Vagina (tissue), 2 donors: ENCODE data around the gene EPN2. TPM values are rescaled to one million over a fixed set of nuclear protein-coding genes. Genes with fewer than 3 reads are reported as not detected.

Experiments
- DNase-seq, 2 donors: peaks; one replicate each; pipeline ENCODE4 v3.0.0-alpha.2; 2017; ENCODE audit errors: extremely low spot score in 2 of 2
- H3K27ac ChIP-seq: fragments of 200-600 bp; sonication (generic); one replicate; pipeline ENCODE4 v1.5.1; 2019
- H3K27me3 ChIP-seq: fragments of 200-600 bp; sonication (generic); one replicate; pipeline ENCODE4 v1.5.1; 2019
- H3K36me3 ChIP-seq, 2 donors: fragments of 200-600 bp; sonication (generic); one replicate each; pipeline ENCODE4 v1.5.1; 2017 to 2019
- H3K4me1 ChIP-seq: fragments of 200-600 bp; sonication (generic); one replicate; pipeline ENCODE4 v1.5.1; 2019
- H3K4me3 ChIP-seq, 2 donors: fragments of 200-600 bp; sonication (generic); 1 replicate in 1 of 2; 2 replicates in 1 of 2; pipeline ENCODE4 v1.5.1; 2016 to 2019
- H3K9me3 ChIP-seq: fragments of 200-600 bp; sonication (generic); one replicate; pipeline ENCODE4 v1.5.1; 2019
- POLR2A ChIP-seq, 2 donors: fragments of 450-650 bp; IDR thresholded peaks; one replicate each; pipeline ENCODE4 v1.6.1; 2017; ENCODE audit warnings: antibody characterized with exemption in 2 of 2, mild to moderate bottlenecking in 2 of 2, moderate library complexity in 2 of 2
- POLR2AphosphoS5 ChIP-seq, 2 donors: sonication (generic); formaldehyde crosslinking; IDR thresholded peaks; one replicate each; pipeline ENCODE4 v1.9.0; 2017; ENCODE audit warnings: antibody characterized with exemption in 2 of 2, mild to moderate bottlenecking in 2 of 2, low read depth in 1 of 2; ENCODE audit not compliant: insufficient read depth in 1 of 2
- intact Hi-C: fragments of 100-400 bp; cut with DNase I; formaldehyde crosslinking; loops from one replicate; pipeline ENCODE4 v1.15.1; 2023
- total RNA-seq: library from RNA; depleted of rRNA; stranded (reverse); fragments of >200 nt; gene quantifications from one replicate; pipeline ENCODE4 v1.2.3, GENCODE V29; 2016
- TF ChIP-seq, protein P1 (sequence below), 3 experiments: fragments of 450-650 bp in 2 of 3; fragments of 200-600 bp in 1 of 3; sonication (generic) in 1 of 3; IDR thresholded peaks; one replicate each; pipeline ENCODE4 v1.5.1; 2017 to 2019; ENCODE audit warnings: antibody characterized with exemption in 3 of 3, mild to moderate bottlenecking in 2 of 3, moderate library complexity in 2 of 3

The EPN2 gene
- total RNA-seq, 1 donor from 2014 or later, result 65.6 TPM

DNA sequence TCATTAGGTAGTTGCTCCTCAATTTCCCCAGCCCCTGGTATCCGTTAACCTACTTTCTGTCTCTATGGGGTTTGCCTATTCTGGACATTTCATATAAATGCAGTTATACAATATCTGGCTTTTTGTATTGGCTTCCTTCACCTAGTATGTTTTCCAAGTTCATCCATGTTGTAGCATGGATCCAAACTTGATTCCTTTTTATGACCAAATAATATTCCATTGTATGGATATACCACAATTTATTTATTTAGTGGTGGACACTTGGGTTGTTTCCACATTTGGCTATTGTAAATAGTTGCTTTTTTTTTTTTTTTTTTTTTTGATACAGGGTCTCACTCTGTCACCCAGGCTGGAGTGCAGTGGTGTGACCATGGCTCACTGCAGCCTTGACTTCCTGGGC lies 15.9 kb downstream of the EPN2 start:
- no peaks in the 10 kb centered on the region for H3K36me3 ChIP-seq
- no peaks in the 10 kb centered on the region for H3K27me3 ChIP-seq
- no peak overlapping the region for H3K27ac ChIP-seq
- no peak overlapping the region for H3K4me3 ChIP-seq
- H3K4me1 ChIP-seq, result peaks cover 65% of the 10 kb centered on the region
- H3K9me3 ChIP-seq, result no peaks in the 10 kb centered on the region
- DNase-seq, result no peak
- intact Hi-C loops, result no loop called here
- TF ChIP-seq POLR2AphosphoS5 (IDR thresholded peaks at IDR 0.05; ENCODE audit: insufficient read depth in 1 of 2, low read depth in 1 of 2) (no peak), POLR2A (IDR thresholded peaks at IDR 0.05) (no peak)
- TF ChIP-seq, protein P1, sequence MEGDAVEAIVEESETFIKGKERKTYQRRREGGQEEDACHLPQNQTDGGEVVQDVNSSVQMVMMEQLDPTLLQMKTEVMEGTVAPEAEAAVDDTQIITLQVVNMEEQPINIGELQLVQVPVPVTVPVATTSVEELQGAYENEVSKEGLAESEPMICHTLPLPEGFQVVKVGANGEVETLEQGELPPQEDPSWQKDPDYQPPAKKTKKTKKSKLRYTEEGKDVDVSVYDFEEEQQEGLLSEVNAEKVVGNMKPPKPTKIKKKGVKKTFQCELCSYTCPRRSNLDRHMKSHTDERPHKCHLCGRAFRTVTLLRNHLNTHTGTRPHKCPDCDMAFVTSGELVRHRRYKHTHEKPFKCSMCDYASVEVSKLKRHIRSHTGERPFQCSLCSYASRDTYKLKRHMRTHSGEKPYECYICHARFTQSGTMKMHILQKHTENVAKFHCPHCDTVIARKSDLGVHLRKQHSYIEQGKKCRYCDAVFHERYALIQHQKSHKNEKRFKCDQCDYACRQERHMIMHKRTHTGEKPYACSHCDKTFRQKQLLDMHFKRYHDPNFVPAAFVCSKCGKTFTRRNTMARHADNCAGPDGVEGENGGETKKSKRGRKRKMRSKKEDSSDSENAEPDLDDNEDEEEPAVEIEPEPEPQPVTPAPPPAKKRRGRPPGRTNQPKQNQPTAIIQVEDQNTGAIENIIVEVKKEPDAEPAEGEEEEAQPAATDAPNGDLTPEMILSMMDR (IDR thresholded peaks at IDR 0.05), result no peak

DNA sequence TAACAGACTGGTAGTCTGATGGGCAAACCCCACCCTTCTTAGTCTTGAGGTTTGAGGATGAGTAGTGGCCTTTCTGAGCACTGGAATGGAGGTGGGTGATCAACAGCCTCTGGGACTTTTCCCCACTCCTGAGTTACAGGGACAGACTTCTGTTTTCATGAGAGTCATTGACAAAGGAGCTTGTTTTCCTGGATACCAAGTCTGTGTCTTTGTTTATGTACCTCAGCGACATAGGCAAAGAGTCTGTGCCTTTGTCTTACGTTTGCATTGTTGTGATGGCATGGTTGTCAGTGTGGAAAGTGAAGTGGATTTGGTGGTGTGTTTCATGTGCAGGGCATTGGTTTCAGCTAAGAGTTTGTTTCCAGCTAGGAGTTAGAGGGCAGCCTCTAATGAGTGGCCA lies 17.5 kb downstream of the EPN2 start:
- intact Hi-C loops, result no loop called here
- H3K27ac ChIP-seq, result no peak overlapping the region
- no peak for DNase-seq
- TF ChIP-seq POLR2A (IDR thresholded peaks at IDR 0.05) (no peak), POLR2AphosphoS5 (IDR thresholded peaks at IDR 0.05; ENCODE audit: insufficient read depth in 1 of 2, low read depth in 1 of 2) (no peak)
- TF ChIP-seq, protein P1 (IDR thresholded peaks at IDR 0.05), result no peak
- H3K4me3 ChIP-seq, result no peak overlapping the region
- no peaks in the 10 kb centered on the region for H3K36me3 ChIP-seq
- H3K9me3 ChIP-seq, result no peaks in the 10 kb centered on the region
- no peaks in the 10 kb centered on the region for H3K27me3 ChIP-seq
- H3K4me1 ChIP-seq, result peaks cover 60% of the 10 kb centered on the region

DNA sequence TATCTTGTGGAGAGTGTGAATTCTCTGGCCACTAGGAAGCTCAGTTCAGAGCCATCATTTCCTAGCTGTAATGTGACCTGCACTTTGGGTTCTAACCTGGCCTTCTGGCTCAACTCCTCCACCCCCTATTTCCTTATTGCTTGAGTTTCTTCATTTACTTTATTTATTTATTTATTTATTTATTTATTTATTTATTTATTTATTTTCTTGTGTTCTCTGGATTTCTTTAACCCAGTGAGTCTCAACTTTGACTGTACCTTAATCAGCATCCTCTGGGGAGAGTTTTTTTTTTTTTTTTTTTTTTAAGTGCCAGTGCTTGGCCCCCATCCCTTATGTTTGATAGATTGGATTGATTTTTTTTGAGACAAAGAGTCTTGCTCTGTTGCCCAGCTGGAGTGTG lies 18.1 kb downstream of the EPN2 start:
- TF ChIP-seq POLR2A (IDR thresholded peaks at IDR 0.05), result no peak
- TF ChIP-seq, protein P1 (IDR thresholded peaks at IDR 0.05), result no peak
- TF ChIP-seq POLR2AphosphoS5 (IDR thresholded peaks at IDR 0.05; ENCODE audit: insufficient read depth in 1 of 2, low read depth in 1 of 2), result no peak
- no peaks in the 10 kb centered on the region for H3K9me3 ChIP-seq
- peaks cover 60% of the 10 kb centered on the region for H3K4me1 ChIP-seq
- intact Hi-C loops, result no loop called here
- no peak overlapping the region for H3K27ac ChIP-seq
- no peak for DNase-seq
- no peaks in the 10 kb centered on the region for H3K27me3 ChIP-seq
- no peak overlapping the region for H3K4me3 ChIP-seq
- H3K36me3 ChIP-seq, result no peaks in the 10 kb centered on the region

DNA sequence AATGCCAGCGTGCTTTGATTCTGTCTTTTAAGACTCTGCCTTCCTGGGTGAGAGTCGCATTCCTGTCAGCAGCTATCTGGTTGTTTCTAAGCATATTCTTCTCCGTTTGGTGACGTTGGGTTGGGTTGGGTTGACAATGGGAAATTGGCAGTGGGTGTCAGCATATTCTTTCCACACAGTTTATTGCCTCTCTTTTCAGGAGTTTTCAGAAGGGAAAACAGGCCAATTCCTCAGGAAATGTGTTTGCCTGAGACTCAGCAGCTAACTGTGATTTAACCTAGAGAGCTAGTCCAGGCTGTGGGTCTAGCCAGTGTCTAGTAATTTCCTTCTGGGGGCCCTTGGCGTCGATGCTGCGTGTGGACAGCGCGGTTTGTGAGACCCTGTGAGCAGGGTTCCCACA lies 21.2 kb downstream of the EPN2 start:
- intact Hi-C loops, result no loop called here
- Histone ChIP-seq H3K4me1 (peaks cover 78% of the 10 kb centered on the region), H3K27ac (peak overlapping the region; percentile 16), H3K4me3 (no peak overlapping the region), H3K27me3 (no peaks in the 10 kb centered on the region), H3K9me3 (no peaks in the 10 kb centered on the region), H3K36me3 (no peaks in the 10 kb centered on the region)
- TF ChIP-seq POLR2A (IDR thresholded peaks at IDR 0.05) (no peak), POLR2AphosphoS5 (IDR thresholded peaks at IDR 0.05; ENCODE audit: insufficient read depth in 1 of 2, low read depth in 1 of 2) (no peak)
- TF ChIP-seq, protein P1 (IDR thresholded peaks at IDR 0.05), result no peak
- no peak for DNase-seq

DNA sequence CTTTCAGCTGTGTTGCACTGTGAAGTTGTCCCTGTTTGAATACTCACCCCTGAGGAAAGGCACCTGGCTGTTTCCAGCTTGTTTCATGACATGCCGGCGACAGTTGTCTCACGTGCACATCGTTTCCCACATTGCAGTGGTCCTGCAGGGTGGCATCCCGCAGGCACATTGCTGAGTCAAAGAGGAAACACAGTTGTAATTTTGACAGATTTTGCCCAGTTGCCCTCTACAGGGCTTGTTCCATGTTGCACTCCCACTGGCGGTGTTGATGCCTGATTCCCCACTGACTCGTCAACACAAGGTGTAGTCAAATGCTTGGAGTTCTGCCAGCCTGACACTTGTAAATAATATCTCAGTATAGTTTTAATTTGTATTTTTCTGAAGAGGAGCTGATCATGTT lies 23.8 kb downstream of the EPN2 start:
- DNase-seq, result no peak
- Histone ChIP-seq H3K27me3 (no peaks in the 10 kb centered on the region), H3K27ac (peak overlapping the region; percentile 86), H3K9me3 (no peaks in the 10 kb centered on the region), H3K4me1 (peaks cover 94% of the 10 kb centered on the region), H3K36me3 (no peaks in the 10 kb centered on the region), H3K4me3 (no peak overlapping the region)
- TF ChIP-seq POLR2A (IDR thresholded peaks at IDR 0.05) (no peak), POLR2AphosphoS5 (IDR thresholded peaks at IDR 0.05; ENCODE audit: insufficient read depth in 1 of 2, low read depth in 1 of 2) (no peak)
- TF ChIP-seq, protein P1 (IDR thresholded peaks at IDR 0.05), result no peak
- intact Hi-C loops, result no loop called here
